Endothelial cell of umbilical vein (primary cell): ENCODE measurements around the gene TMEM176A.

Experiments
- EZH2 ChIP-seq: IDR thresholded peaks from 2 replicates; pipeline ENCODE4 v1.6.1; 2012; ENCODE audit warnings: borderline replicate concordance, low read depth, mild to moderate bottlenecking, moderate library complexity, low read length, inconsistent platforms; ENCODE audit not compliant: severe bottlenecking
- JUN ChIP-seq: IDR thresholded peaks from 2 replicates; pipeline ENCODE4 v1.6.1; 2011; ENCODE audit warnings: borderline replicate concordance, low read depth; ENCODE audit not compliant: insufficient read length, insufficient read depth
- MYC ChIP-seq: IDR thresholded peaks from one replicate; pipeline ENCODE4 v1.6.1; 2011; ENCODE audit warnings: mild to moderate bottlenecking, low read depth, low read length
- POLR2A ChIP-seq: IDR thresholded peaks from 2 replicates; pipeline ENCODE4 v1.6.1; 2012; ENCODE audit warnings: low read depth, mild to moderate bottlenecking, control low read depth, low read length
- POLR2AphosphoS5 ChIP-seq: IDR thresholded peaks from 2 replicates; pipeline ENCODE4 v1.6.1; 2012; ENCODE audit warnings: low read depth, mild to moderate bottlenecking, control low read depth, low read length, moderate library complexity; ENCODE audit not compliant: insufficient read depth
- TF ChIP-seq, protein P1 (sequence below), 2 donors: IDR thresholded peaks; 1 replicate in 1 of 2; 2 replicates in 1 of 2; pipeline ENCODE4 v1.5.1; 2011; ENCODE audit warnings: low read length in 2 of 2, mild to moderate bottlenecking in 2 of 2, moderate library complexity in 2 of 2, control low read depth in 1 of 2, inconsistent platforms in 1 of 2, low read depth in 1 of 2; ENCODE audit not compliant: insufficient read depth in 1 of 2; ENCODE audit errors: extremely low read depth in 1 of 2
- TF ChIP-seq, protein P2 (sequence below): IDR thresholded peaks from 2 replicates; pipeline ENCODE4 v1.6.1; 2011; ENCODE audit not compliant: insufficient read depth, insufficient read length

DNA sequence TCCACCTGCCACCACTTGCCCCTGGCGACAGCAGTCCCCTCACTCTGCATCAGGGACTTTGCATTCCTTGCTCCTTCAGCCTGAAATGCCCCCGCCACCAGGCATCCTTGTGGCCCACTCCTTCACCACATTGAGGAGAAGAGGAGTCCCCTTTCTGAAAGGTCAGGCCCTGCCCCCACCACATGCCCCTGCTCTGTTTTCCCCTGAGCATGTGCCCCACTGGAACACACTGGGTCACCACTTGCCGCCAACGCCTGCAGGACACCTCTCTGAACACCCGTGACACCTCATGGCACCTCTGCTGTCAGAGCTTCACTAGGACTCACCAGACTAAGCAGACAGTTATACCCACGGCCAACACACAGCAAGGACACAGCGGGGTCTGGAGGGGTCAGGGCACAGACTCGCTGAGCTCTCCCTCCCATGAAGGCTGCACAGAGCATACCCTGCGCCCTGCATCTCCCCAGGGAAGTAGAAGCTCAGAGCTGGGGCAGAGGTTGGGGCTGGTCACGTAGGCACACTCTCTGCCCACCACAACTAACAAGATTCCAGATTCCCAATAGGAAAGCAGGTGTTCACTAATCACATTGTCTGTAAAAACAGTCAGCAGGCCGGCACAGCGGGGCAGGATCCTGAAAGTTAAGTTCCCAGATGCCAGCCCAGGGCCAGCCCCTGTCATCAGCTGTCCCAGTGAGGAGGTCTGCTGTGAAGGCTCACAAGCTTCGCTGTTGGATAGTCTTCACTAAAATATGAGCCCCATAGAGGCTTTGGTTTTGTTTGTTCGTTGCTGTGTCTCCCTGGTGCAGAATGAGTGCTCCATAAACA is 45.9 kb downstream of the TMEM176A start:
- no peak for TF ChIP-seq EZH2
- TF ChIP-seq, protein P1, sequence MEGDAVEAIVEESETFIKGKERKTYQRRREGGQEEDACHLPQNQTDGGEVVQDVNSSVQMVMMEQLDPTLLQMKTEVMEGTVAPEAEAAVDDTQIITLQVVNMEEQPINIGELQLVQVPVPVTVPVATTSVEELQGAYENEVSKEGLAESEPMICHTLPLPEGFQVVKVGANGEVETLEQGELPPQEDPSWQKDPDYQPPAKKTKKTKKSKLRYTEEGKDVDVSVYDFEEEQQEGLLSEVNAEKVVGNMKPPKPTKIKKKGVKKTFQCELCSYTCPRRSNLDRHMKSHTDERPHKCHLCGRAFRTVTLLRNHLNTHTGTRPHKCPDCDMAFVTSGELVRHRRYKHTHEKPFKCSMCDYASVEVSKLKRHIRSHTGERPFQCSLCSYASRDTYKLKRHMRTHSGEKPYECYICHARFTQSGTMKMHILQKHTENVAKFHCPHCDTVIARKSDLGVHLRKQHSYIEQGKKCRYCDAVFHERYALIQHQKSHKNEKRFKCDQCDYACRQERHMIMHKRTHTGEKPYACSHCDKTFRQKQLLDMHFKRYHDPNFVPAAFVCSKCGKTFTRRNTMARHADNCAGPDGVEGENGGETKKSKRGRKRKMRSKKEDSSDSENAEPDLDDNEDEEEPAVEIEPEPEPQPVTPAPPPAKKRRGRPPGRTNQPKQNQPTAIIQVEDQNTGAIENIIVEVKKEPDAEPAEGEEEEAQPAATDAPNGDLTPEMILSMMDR (IDR thresholded peaks at IDR 0.05; ENCODE audit: extremely low read depth in 1 of 2, insufficient read depth in 1 of 2, low read depth in 1 of 2, low read length in 2 of 2): no peak
- TF ChIP-seq POLR2A: no peak
- TF ChIP-seq POLR2AphosphoS5: no peak
- no peak for TF ChIP-seq JUN
- TF ChIP-seq, protein P2, sequence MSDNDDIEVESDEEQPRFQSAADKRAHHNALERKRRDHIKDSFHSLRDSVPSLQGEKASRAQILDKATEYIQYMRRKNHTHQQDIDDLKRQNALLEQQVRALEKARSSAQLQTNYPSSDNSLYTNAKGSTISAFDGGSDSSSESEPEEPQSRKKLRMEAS: no peak
- TF ChIP-seq MYC: no peak
